Measurements from ENCODE around the gene FZR1. TPM values are rescaled to one million over a fixed set of nuclear protein-coding genes. Genes with fewer than 3 reads are reported as not detected.

The FZR1 gene
- total RNA-seq, 2 experiments from 2014 or later = 40.3 to 46.3 TPM

DNA sequence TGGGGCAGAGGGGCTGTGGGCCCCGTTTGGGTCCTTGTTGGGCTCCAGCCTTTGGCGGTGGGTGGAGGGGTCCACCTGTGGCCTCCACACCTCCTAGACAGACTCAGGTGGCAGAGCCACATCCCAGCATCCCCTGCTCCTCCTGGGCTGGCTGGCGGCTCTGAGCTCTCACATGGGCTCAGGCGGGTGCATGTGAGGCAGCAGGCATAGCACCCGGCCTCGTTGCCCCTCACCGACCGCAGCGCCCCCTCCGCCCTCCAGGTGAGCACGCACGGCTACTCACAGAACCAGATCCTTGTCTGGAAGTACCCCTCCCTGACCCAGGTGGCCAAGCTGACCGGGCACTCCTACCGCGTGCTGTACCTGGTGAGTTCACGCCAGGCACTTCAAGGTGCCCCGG, 26.9 kb downstream of the FZR1 start:
- H3K27ac Mint-ChIP-seq = no peak overlapping the region
- no peaks in the 10 kb centered on the region for H3K27me3 Mint-ChIP-seq (ENCODE audit: low read depth)
- no peak overlapping the region for H3K4me3 Mint-ChIP-seq
- CTCF ChIA-PET = interaction anchor here (0.6 kb wide), 1 partner anchor 362 kb away, joined by 3 read pairs; no protein-coding TSS in a partner anchor
- no peaks in the 10 kb centered on the region for H3K4me1 Mint-ChIP-seq (ENCODE audit: low read depth)
- H3K9me3 Mint-ChIP-seq = no peaks in the 10 kb centered on the region
- H3K36me3 Mint-ChIP-seq (ENCODE audit: low read depth) = peaks cover 6% of the 10 kb centered on the region
- intact Hi-C loops (cut with micrococcal nuclease) = no loop called here
- no peak for DNase-seq

DNA sequence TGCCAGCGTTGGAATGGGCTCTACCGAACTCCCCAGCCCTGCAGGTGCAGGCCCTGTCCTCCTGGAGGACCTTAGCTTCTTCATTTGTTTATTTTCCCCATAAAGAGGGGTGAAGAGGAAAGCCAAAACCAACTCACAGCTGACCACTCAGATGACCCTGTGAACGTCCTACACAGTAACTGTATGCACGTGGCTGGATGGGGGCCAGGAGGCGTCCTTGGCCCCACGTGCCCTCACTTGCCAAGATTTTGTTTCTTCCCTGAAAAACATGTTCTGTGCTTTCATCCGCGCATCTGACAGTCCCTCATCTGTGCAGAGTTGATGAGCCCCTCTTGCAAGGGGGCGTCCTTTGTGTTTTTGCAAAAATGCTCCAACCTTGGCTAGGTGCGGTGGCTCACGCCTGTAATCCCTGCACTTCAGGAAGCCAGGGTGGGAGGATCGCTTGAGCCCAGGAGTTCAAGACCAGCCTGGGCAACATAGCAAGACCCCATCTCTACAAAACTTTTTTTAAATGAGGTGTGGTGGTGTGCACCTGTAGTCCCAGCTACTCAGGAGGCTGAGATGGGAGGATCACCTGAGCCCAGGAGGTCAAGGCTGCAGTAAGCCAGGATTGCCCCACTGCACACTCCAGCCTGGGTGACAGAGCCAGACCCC, 27.6 kb downstream of the FZR1 start:
- Mint-ChIP-seq H3K36me3 (ENCODE audit: low read depth) (peaks cover 11% of the 10 kb centered on the region), H3K4me1 (ENCODE audit: low read depth) (no peaks in the 10 kb centered on the region), H3K27ac (no peak overlapping the region), H3K4me3 (no peak overlapping the region), H3K9me3 (no peaks in the 10 kb centered on the region), H3K27me3 (ENCODE audit: low read depth) (no peaks in the 10 kb centered on the region)
- intact Hi-C loops (cut with micrococcal nuclease) = no loop called here
- CTCF ChIA-PET = no interaction called here
- no peak for DNase-seq

GRCh38 chr19:3534375-3535234, 28.5 kb downstream of the FZR1 start:
- H3K4me3 Mint-ChIP-seq = no peak overlapping the region
- H3K27me3 Mint-ChIP-seq (ENCODE audit: low read depth) = no peaks in the 10 kb centered on the region
- no peak for DNase-seq
- H3K4me1 Mint-ChIP-seq (ENCODE audit: low read depth) = no peaks in the 10 kb centered on the region
- intact Hi-C loops (cut with micrococcal nuclease) = no loop called here
- CTCF ChIA-PET = no interaction called here
- H3K9me3 Mint-ChIP-seq = no peaks in the 10 kb centered on the region
- peaks cover 15% of the 10 kb centered on the region for H3K36me3 Mint-ChIP-seq (ENCODE audit: low read depth)
- no peak overlapping the region for H3K27ac Mint-ChIP-seq

GRCh38 chr19:3535235-3535535, 29.1 kb downstream of the FZR1 start:
- no peak overlapping the region for H3K4me3 Mint-ChIP-seq
- peaks cover 17% of the 10 kb centered on the region for H3K36me3 Mint-ChIP-seq (ENCODE audit: low read depth)
- no peaks in the 10 kb centered on the region for H3K4me1 Mint-ChIP-seq (ENCODE audit: low read depth)
- no peak for DNase-seq
- CTCF ChIA-PET = no interaction called here
- H3K27ac Mint-ChIP-seq = no peak overlapping the region
- H3K9me3 Mint-ChIP-seq = no peaks in the 10 kb centered on the region
- H3K27me3 Mint-ChIP-seq (ENCODE audit: low read depth) = no peaks in the 10 kb centered on the region
- intact Hi-C loops (cut with micrococcal nuclease) = no loop called here

- no peaks in the 10 kb centered on the region for H3K27me3 Mint-ChIP-seq (ENCODE audit: low read depth)
- no peaks in the 10 kb centered on the region for H3K9me3 Mint-ChIP-seq
- no peak overlapping the region for H3K27ac Mint-ChIP-seq
- intact Hi-C loops (cut with micrococcal nuclease) = no loop called here
- peaks cover 17% of the 10 kb centered on the region for H3K36me3 Mint-ChIP-seq (ENCODE audit: low read depth)
- CTCF ChIA-PET = no interaction called here
- H3K4me3 Mint-ChIP-seq = no peak overlapping the region
- H3K4me1 Mint-ChIP-seq (ENCODE audit: low read depth) = no peaks in the 10 kb centered on the region
- no peak for DNase-seq
These were observed 29.5 kb downstream of the FZR1 start for GRCh38 chr19:3535563-3535965.

GRCh38 chr19:3535981-3536380, 29.9 kb downstream of the FZR1 start:
- CTCF ChIA-PET = interaction anchor here (1.6 kb wide), 1 partner anchor 13 kb away, joined by 3 read pairs; no protein-coding TSS in a partner anchor
- Mint-ChIP-seq H3K36me3 (ENCODE audit: low read depth) (peaks cover 17% of the 10 kb centered on the region), H3K9me3 (no peaks in the 10 kb centered on the region), H3K27me3 (ENCODE audit: low read depth) (no peaks in the 10 kb centered on the region), H3K4me3 (no peak overlapping the region), H3K27ac (peak overlapping the region; percentile 30), H3K4me1 (ENCODE audit: low read depth) (no peaks in the 10 kb centered on the region)
- intact Hi-C loops (cut with micrococcal nuclease) = no loop called here
- DNase-seq = no peak

GRCh38 chr19:3536429-3537100, 30.5 kb downstream of the FZR1 start:
- intact Hi-C loops (cut with micrococcal nuclease) = no loop called here
- Mint-ChIP-seq H3K4me1 (ENCODE audit: low read depth) (no peaks in the 10 kb centered on the region), H3K27ac (peak overlapping the region; percentile 30), H3K27me3 (ENCODE audit: low read depth) (no peaks in the 10 kb centered on the region), H3K36me3 (ENCODE audit: low read depth) (peaks cover 17% of the 10 kb centered on the region), H3K4me3 (no peak overlapping the region), H3K9me3 (no peaks in the 10 kb centered on the region)
- CTCF ChIA-PET = interaction anchor here (1.6 kb wide), 1 partner anchor 12 kb away, joined by 3 read pairs; no protein-coding TSS in a partner anchor
- DNase-seq = no peak

DNA sequence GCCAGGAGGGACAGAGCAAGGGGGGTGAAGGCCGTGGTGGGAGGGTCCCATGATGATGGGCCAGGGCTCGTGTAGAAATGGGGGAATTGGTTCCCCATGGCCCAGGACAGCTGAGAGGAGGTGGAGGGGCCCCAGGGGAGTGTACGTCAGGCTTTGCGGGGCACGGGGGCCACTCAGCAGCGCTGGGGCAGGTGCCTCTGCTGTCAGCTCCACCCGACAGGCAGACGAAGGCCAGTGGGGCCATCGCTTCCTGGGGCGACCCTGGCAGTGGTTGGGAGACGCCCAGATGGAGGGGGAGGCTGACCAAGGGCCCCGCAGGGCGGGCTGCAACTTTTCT, 31.0 kb downstream of the FZR1 start:
- H3K27ac Mint-ChIP-seq = no peak overlapping the region
- DNase-seq = no peak
- no peaks in the 10 kb centered on the region for H3K9me3 Mint-ChIP-seq
- intact Hi-C loops (cut with micrococcal nuclease) = no loop called here
- H3K4me1 Mint-ChIP-seq (ENCODE audit: low read depth) = no peaks in the 10 kb centered on the region
- H3K36me3 Mint-ChIP-seq (ENCODE audit: low read depth) = peaks cover 17% of the 10 kb centered on the region
- H3K4me3 Mint-ChIP-seq = no peak overlapping the region
- CTCF ChIA-PET = interaction anchor here (1.6 kb wide), 1 partner anchor 12 kb away, joined by 3 read pairs; no protein-coding TSS in a partner anchor
- no peaks in the 10 kb centered on the region for H3K27me3 Mint-ChIP-seq (ENCODE audit: low read depth)

- no peaks in the 10 kb centered on the region for H3K27me3 Mint-ChIP-seq (ENCODE audit: low read depth)
- no peak for DNase-seq
- CTCF ChIA-PET = interaction anchor here (1.6 kb wide), 1 partner anchor 11 kb away, joined by 3 read pairs; no protein-coding TSS in a partner anchor
- H3K9me3 Mint-ChIP-seq = no peaks in the 10 kb centered on the region
- no peak overlapping the region for H3K4me3 Mint-ChIP-seq
- H3K36me3 Mint-ChIP-seq (ENCODE audit: low read depth) = peaks cover 16% of the 10 kb centered on the region
- H3K27ac Mint-ChIP-seq = no peak overlapping the region
- intact Hi-C loops (cut with micrococcal nuclease) = no loop called here
- no peaks in the 10 kb centered on the region for H3K4me1 Mint-ChIP-seq (ENCODE audit: low read depth)
These were observed 31.5 kb downstream of the FZR1 start for GRCh38 chr19:3537438-3538240.

DNA sequence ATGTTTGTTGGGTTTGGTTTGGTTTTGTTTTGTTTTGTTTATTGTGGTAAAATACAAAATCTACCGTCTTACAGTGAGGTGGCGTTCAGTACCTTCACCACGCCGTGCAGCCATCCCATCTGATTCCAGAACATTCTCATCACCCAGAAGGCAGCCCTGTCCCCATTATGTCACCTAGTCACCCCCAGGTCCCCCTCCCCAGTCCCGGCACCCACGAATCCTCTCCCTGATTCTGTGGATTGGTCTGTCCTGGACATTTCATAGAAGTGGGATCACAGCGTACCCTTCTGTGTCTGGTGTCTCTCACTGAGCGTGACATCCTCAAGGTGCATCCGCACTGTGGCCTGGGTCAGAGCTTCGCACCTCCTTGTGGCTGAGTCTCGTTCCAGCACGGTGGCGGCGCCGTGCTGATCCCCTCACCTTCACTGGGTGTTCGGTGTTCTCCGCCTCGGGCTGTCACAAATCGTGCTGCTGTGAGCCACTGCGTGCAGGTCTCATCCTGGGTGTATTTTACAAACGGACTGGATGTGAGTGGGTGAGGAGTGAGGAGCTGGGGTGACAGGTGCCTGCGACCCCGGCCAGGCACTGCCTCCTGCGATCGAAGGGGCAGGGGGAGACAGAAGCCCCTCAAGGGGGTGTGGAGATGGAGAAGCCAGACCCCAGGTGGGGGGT, 32.3 kb downstream of the FZR1 start:
- CTCF ChIA-PET = no interaction called here
- intact Hi-C loops (cut with micrococcal nuclease) = no loop called here
- DNase-seq = no peak
- Mint-ChIP-seq H3K36me3 (ENCODE audit: low read depth) (peaks cover 16% of the 10 kb centered on the region), H3K4me1 (ENCODE audit: low read depth) (no peaks in the 10 kb centered on the region), H3K27ac (no peak overlapping the region), H3K27me3 (ENCODE audit: low read depth) (no peaks in the 10 kb centered on the region), H3K4me3 (no peak overlapping the region), H3K9me3 (no peaks in the 10 kb centered on the region)

DNA sequence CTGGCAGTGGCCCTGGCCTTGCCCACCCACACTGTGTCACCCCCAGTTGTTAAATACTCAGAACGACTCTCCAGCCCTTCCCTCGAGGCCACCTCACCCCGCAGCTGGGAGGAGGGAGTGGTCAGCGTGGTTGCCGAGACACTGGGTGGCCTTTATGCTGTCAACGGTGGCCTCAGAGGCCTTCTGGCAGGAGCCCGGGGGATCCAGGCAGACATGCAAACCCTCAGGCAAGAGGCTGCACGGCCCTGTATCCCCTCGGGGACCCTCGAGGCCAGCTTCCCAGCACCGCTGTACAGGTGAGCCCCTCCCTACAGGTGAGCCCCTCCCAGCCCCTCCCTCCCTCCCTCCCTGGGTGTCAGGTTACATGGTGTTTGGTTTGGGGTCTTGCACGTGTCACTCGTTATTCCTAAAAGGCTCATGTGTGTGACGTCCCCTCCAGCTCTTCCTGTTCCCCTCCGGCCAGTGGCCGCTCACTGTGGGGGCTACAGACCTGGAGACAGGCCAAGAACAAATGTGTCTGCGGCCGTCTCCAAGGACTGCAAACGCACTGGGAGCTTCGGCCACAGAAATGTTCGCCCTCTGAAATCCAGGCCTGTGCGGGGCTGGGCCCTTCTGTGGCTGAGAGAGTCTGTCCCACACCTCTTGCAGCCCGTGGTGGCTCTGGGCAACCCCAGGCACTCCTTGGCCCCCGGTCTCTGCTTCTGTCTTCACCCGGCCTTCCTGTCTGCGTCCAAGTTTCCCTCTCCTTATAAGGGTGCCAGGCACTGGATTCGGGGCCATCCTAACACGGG, 33.0 kb downstream of the FZR1 start, which contains the start of gene TEKTIP1:
TEKTIP1 (plus strand) TSS at position 210 of the 791 bp plus-strand sequence; CDS start at position 214, 4 bp downstream.
- intact Hi-C loops (cut with micrococcal nuclease) = no loop called here
- H3K27ac Mint-ChIP-seq = no peak within 1 kb of the TSS
- no peaks in the 10 kb centered on the region for H3K9me3 Mint-ChIP-seq
- CTCF ChIA-PET = interaction anchor here (1.0 kb wide), 1 partner anchor 80 kb away, joined by 3 read pairs; no protein-coding TSS in a partner anchor
- no peak within 1 kb of the TSS for H3K4me3 Mint-ChIP-seq
- peaks cover 13% of the 10 kb centered on the region for H3K36me3 Mint-ChIP-seq (ENCODE audit: low read depth)
- H3K4me1 Mint-ChIP-seq (ENCODE audit: low read depth) = no peaks in the 10 kb centered on the region
- H3K27me3 Mint-ChIP-seq (ENCODE audit: low read depth) = no peaks in the 10 kb centered on the region
- DNase-seq = no peak

All from activated naive CD4-positive, alpha-beta T cell treated with anti-CD3 and anti-CD28 coated beads for 36 hours (primary cell).